Heart left ventricle (tissue), 16 donors: ENCODE data around the gene TXNIP. TPM values are rescaled to one million over a fixed set of nuclear protein-coding genes. Genes with fewer than 3 reads are reported as not detected.

Experiments used
- ATAC-seq, 4 donors: fragments of 200-7000 bp; cut with Tn5 transposase; one replicate each; pipeline ENCODE4 v1.9.1; 2020 to 2022; ENCODE audit warnings: moderate library complexity in 4 of 4, mild to moderate bottlenecking in 3 of 4, moderate number of reproducible peaks in 1 of 4
- DNase-seq, 5 donors: peaks; one replicate each; pipeline ENCODE4 v3.0.0-alpha.2; 2020
- H3K27ac ChIP-seq, 12 donors: fragments of 200-600 bp; sonication (generic) in 4 of 12; one replicate each; pipeline versions ENCODE4 v1.5.0 to v1.8.0; 2016 to 2022; ENCODE audit warnings: mild to moderate bottlenecking in 2 of 12
- H3K27me3 ChIP-seq, 9 donors: fragments of 200-600 bp; sonication (generic) in 2 of 9; one replicate each; pipeline versions ENCODE4 v1.5.1 to v1.8.0; 2016 to 2022; ENCODE audit warnings: mild to moderate bottlenecking in 3 of 9
- H3K36me3 ChIP-seq, 9 donors: fragments of 200-600 bp; sonication (generic) in 2 of 9; one replicate each; pipeline versions ENCODE4 v1.5.0 to v1.8.0; 2018 to 2022; ENCODE audit warnings: mild to moderate bottlenecking in 2 of 9
- H3K4me1 ChIP-seq, 12 donors: fragments of 200-600 bp; sonication (generic) in 4 of 12; one replicate each; pipeline versions ENCODE4 v1.5.0 to v1.8.0; 2016 to 2022; ENCODE audit warnings: mild to moderate bottlenecking in 3 of 12
- H3K4me3 ChIP-seq, 12 donors: fragments of 200-600 bp; sonication (generic) in 4 of 12; one replicate each; pipeline versions ENCODE4 v1.5.0 to v1.8.0; 2017 to 2022; ENCODE audit warnings: mild to moderate bottlenecking in 9 of 12, moderate library complexity in 4 of 12
- H3K9me3 ChIP-seq, 12 donors: fragments of 200-600 bp; sonication (generic) in 4 of 12; one replicate each; pipeline versions ENCODE4 v1.5.0 to v1.8.0; 2016 to 2022; ENCODE audit warnings: mild to moderate bottlenecking in 1 of 12
- POLR2A ChIP-seq, 2 donors: fragments of 450-650 bp; IDR thresholded peaks; one replicate each; pipeline ENCODE4 v1.6.1; 2017; ENCODE audit warnings: antibody characterized with exemption in 2 of 2, mild to moderate bottlenecking in 2 of 2, moderate library complexity in 2 of 2
- WGBS, 4 donors: extraction: QIAGEN DNeasy Blood & Tissue Kit in 2 of 4; methylation state at CpG; one replicate each; pipeline versions ENCODE4 v1.1.5 to v1.1.7; 2013 to 2018; 5-methylcytosine and 5-hydroxymethylcytosine counted together
- intact Hi-C, 10 donors: fragments of 100-400 bp; cut with DNase I; formaldehyde crosslinking; loops; one replicate each; pipeline versions ENCODE4 v1.11.1 to v1.14.2; 2022
- polyA plus RNA-seq, 2 donors: library from polyadenylated mRNA; stranded (reverse); fragments of 200-250 nt; gene quantifications; one replicate each; pipeline ENCODE4 v1.2.3, GENCODE V29; 2013
- total RNA-seq, 9 donors: library from RNA; depleted of rRNA in 2 of 9; stranded (reverse); fragments of >200 nt in 2 of 9; fragmentation: NEBNext Ultra II Directional in 3 of 9; extraction: Animal tissue kit (Norgen Biotek cat#: 25700) in 3 of 9; gene quantifications; one replicate each; pipeline versions ENCODE4 v1.1.0 to v1.2.4, GENCODE V29; 2016 to 2023
- TF ChIP-seq, protein P1 (sequence below), 12 donors: fragments of 200-600 bp; sonication (generic) in 4 of 12; IDR thresholded peaks; one replicate each; pipeline versions ENCODE4 v1.5.0 to v1.8.0; 2018 to 2022; ENCODE audit warnings: antibody characterized with exemption in 12 of 12, mild to moderate bottlenecking in 5 of 12
- donor health status: ischemic (EF 13 %, LVEDD 7.1; RV severe dilation, severe dysfunction).
- donor health status: healthy with polysubstance abuse.
- donor health status: DM: no; HTN: yes; CAD: no.
- donor health status: DM: no; HTN: no; CAD: no.
- donor health status: ischemic (EF 25% LVEDD 6.9; RV normal size, moderate dysfunction).
- donor health status: ischemic (EF 25% LVEDD 5.7; RV mildly dilated, moderate dysfunction).
- donor health status: healthy.
- donor health status: DM: yes; HTN: yes; CAD: no.
- donor health status: ischemic (EF 35%, LVEDD 5.7; RV mildly dilated, moderate dysfunction).
- donor health status: nonischemic (EF 11% LVEDD 7.7; RV severe dilation, severe dysfunction).
- donor health status: DM: yes; HTN: yes; CAD: no.
- donor health status: PGD.
- donor health status: ischemic (EF 29% LVEDD 5.4; RV normal size, mild dysfunction).
- donor health status: nonischemic (EF 23%, LVEDD 6.1; RV moderate dilation, normal function).

TXNIP gene
- total and polyA plus RNA-seq, 11 donors = 222 to 1,925 (median 844) TPM

DNA sequence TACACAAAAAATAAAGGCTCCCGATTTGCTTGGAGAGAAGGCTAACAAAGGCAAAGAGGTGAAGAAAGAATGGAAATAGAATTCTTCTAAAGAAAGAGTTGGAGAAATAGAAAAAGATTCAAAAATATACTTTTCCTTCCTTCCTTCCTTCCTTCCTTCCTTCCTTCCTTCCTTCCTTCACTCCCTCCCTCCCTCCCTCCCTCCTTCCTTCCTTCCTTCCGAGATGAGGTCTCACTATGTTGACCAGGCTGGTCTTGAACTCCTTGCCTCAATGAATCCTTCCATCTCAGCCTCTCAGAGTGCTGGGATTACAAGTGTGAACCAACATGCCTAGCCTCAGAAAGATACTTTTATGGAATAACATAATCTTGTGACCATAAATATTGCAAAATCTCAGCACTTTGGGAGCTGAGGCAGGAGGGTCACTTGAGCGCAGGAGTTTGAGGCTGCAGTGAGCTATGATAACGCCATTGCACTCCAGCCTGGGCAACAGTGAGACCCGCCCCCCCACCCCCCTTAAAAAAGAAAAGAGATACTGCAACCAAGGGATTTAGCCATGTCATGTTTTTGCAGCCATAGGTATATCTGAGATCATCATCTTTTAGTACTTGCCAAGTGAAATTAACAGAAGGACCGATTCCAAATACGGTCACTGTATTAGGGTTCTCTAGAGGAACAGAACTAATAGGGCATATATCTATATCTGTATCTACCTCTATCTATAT is 26.2 kb upstream of the TXNIP start:
- Histone ChIP-seq H3K27me3 (peaks cover 0 to 25% (median 0%) of the 10 kb centered on the region in 9 donors), H3K9me3 (no peaks in the 10 kb centered on the region), H3K4me1 (peaks cover 0 to 22% (median 5%) of the 10 kb centered on the region in 12 donors), H3K27ac (peak overlapping the region in 1 of 12 donors; percentile 79), H3K36me3 (peaks cover 0 to 4% (median 0%) of the 10 kb centered on the region in 9 donors), H3K4me3 (no peak overlapping the region)
- no peak for DNase-seq
- no peak for ATAC-seq
- intact Hi-C loops = no loop called here
- 79 to 85% (median 82%) methylated on average over 7 of the region's 7 CpGs for WGBS, 4 donors
- no peak for TF ChIP-seq POLR2A (IDR thresholded peaks at IDR 0.05)
- TF ChIP-seq, protein P1, sequence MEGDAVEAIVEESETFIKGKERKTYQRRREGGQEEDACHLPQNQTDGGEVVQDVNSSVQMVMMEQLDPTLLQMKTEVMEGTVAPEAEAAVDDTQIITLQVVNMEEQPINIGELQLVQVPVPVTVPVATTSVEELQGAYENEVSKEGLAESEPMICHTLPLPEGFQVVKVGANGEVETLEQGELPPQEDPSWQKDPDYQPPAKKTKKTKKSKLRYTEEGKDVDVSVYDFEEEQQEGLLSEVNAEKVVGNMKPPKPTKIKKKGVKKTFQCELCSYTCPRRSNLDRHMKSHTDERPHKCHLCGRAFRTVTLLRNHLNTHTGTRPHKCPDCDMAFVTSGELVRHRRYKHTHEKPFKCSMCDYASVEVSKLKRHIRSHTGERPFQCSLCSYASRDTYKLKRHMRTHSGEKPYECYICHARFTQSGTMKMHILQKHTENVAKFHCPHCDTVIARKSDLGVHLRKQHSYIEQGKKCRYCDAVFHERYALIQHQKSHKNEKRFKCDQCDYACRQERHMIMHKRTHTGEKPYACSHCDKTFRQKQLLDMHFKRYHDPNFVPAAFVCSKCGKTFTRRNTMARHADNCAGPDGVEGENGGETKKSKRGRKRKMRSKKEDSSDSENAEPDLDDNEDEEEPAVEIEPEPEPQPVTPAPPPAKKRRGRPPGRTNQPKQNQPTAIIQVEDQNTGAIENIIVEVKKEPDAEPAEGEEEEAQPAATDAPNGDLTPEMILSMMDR (IDR thresholded peaks at IDR 0.05) = no peak

DNA sequence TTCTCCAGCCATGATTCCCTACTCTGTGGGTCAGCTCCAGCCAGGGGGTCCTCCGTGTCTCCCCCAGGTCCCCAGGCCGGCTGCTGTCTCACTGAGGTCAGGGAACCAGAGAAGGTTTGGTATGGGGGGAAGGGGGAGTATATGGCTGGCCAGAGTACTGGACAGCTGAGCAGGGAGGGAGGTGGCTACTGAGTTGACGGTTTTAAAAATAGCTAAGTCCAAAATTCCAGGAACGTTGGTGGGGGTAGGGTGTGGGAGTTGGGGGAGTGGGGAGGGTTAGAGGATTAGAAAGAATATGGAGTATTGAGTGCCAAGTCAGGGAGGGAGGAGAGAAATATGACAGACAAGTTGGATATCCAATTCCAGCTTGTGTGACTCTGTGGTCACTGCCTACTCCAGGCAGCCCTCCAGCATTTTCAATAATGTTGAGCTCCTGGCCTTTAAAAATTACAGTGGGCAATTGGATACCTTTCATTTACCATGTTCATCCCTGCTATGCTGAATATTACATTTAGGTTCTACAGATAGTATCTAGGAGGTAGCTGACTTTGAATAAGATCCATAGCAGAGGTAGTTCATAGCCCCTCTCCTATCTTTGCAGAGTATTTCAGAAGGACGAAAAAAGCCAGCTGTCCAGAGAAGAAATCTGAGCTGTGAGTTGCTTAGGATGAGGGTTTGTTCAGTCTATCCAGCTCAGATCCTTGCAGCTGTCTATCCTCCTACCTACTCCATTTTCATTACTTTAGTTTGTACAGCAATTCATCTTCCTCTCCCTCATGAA is 25.4 kb upstream of the TXNIP start, which contains the start of gene HJV:
Gene HJV (minus strand): TSS at position 114 of the 781 bp plus-strand sequence. CDS start 1,504 bp downstream, outside the sequence.
- ATAC-seq (peak; percentile 74 to 87 (median 78)), DNase-seq (peak in 4 of 5 donors; percentile 42 to 49 (median 46))
- WGBS, 4 donors = 35 to 52% (median 43%) methylated on average over 5 of the region's 5 CpGs
- TF ChIP-seq, protein P1 (IDR thresholded peaks at IDR 0.05) = no peak
- no peak for TF ChIP-seq POLR2A (IDR thresholded peaks at IDR 0.05)
- Histone ChIP-seq H3K9me3 (no peaks in the 10 kb centered on the region), H3K4me3 (peak within 1 kb of the TSS in 11 of 12 donors; percentile 12 to 55 (median 43)), H3K27ac (peak within 1 kb of the TSS in 10 of 12 donors; percentile 34 to 92 (median 75)), H3K27me3 (peaks cover 0 to 25% (median 0%) of the 10 kb centered on the region in 9 donors), H3K36me3 (peaks cover 0 to 4% (median 0%) of the 10 kb centered on the region in 9 donors), H3K4me1 (peaks cover 0 to 22% (median 5%) of the 10 kb centered on the region in 12 donors)
- intact Hi-C loops = no loop called here

DNA sequence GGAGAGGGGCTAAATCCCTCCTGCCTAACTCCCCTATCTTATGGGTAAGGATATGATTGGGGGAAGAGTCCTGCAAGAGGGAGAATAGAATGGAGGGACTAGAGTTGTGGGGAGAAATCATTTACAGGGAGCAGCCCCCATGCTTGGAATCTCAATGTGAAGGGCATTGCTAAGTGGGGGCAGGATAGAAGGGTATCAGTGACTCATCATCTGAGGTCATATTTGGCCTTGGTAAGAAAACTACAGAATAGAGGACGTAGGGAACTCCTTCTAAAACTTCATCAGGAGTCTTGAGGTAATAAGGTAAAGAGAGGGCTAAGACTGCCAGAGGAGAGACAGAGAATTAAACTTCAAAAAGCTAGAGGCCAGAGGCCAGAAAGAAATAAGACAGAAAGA is 24.7 kb upstream of the TXNIP start:
- Histone ChIP-seq H3K27ac (peak overlapping the region in 10 of 12 donors; percentile 34 to 92 (median 75)), H3K9me3 (no peaks in the 10 kb centered on the region), H3K4me1 (peaks cover 0 to 22% (median 5%) of the 10 kb centered on the region in 12 donors), H3K36me3 (peaks cover 0 to 4% (median 0%) of the 10 kb centered on the region in 9 donors), H3K27me3 (peaks cover 0 to 25% (median 0%) of the 10 kb centered on the region in 9 donors), H3K4me3 (peak overlapping the region in 11 of 12 donors; percentile 12 to 55 (median 43))
- intact Hi-C loops = no loop called here
- TF ChIP-seq, protein P1 (IDR thresholded peaks at IDR 0.05) = no peak
- TF ChIP-seq POLR2A (IDR thresholded peaks at IDR 0.05) = no peak
- 31 to 61% (median 44%) methylated on average over 1 of the region's 1 CpG for WGBS, 4 donors
- ATAC-seq (peak; percentile 26 to 62 (median 44)), DNase-seq (no peak)
